Midbrain (tissue), 1 donor: ENCODE results near the gene SP9.
"Not testable (repeated sequence)": the region's sequence is repeated elsewhere in the genome, so short reads cannot be mapped to it uniquely, and the experiment has no call there.

Experiments
- DNase-seq: peaks from one replicate; lab custom pipeline; 2025; lab: John Stamatoyannopoulos, UW

Gene SP9

GRCh38 chr2:174344716-174345461, 10.1 kb downstream of the SP9 start:
- no peak for DNase-seq

- no peak for DNase-seq
These were observed 15.3 kb downstream of the SP9 start for GRCh38 chr2:174350018-174350417.

- DNase-seq: no peak
These were observed 15.9 kb downstream of the SP9 start for GRCh38 chr2:174350593-174351181.

- DNase-seq: no peak
These were observed 18.2 kb downstream of the SP9 start for GRCh38 chr2:174353004-174353403.

GRCh38 chr2:174356347-174356746, 21.6 kb downstream of the SP9 start:
- DNase-seq: no peak

- DNase-seq: not testable (repeated sequence)
These were observed 24.9 kb downstream of the SP9 start for GRCh38 chr2:174359663-174360062.

GRCh38 chr2:174362949-174363348, 28.2 kb downstream of the SP9 start:
- DNase-seq: no peak

- not testable (repeated sequence) for DNase-seq
These were observed 28.9 kb downstream of the SP9 start for GRCh38 chr2:174363492-174364225.

- no peak for DNase-seq
These were observed 29.9 kb downstream of the SP9 start for GRCh38 chr2:174364628-174365027.

- no peak for DNase-seq
These were observed 30.8 kb downstream of the SP9 start for GRCh38 chr2:174365571-174365970.

- DNase-seq: no peak
These were observed 33.9 kb downstream of the SP9 start for GRCh38 chr2:174368691-174369090.

GRCh38 chr2:174376967-174377366, 42.2 kb downstream of the SP9 start:
- no peak for DNase-seq

- no peak for DNase-seq
These were observed 49.0 kb downstream of the SP9 start for GRCh38 chr2:174383796-174384195.

GRCh38 chr2:174385201-174385600, 50.4 kb downstream of the SP9 start:
- no peak for DNase-seq
